GM12892 (cell line): ENCODE measurements around the gene BIN1.

Experiments used
- POLR2A ChIP-seq: IDR thresholded peaks from 2 replicates; pipeline ENCODE4 v1.6.1; 2011; ENCODE audit warnings: low read depth, low read length, control low read depth
- POLR2AphosphoS5 ChIP-seq: IDR thresholded peaks from 2 replicates; pipeline ENCODE4 v1.6.1; 2011; ENCODE audit warnings: low read depth, low read length, control low read depth
- TAF1 ChIP-seq: IDR thresholded peaks from 2 replicates; pipeline ENCODE4 v1.6.1; 2011; ENCODE audit warnings: low read depth, mild to moderate bottlenecking, control low read depth, low read length, borderline replicate concordance

- TF ChIP-seq POLR2A (no peak), TAF1 (no peak), POLR2AphosphoS5 (no peak)
Measured at GRCh38 chr2:127008265-127009015, 98.5 kb downstream of the BIN1 start.
